GM19238 (cell line): ENCODE measurements around the gene ZFP64.
"Not testable (repeated sequence)": the region's sequence is repeated elsewhere in the genome, so short reads cannot be mapped to it uniquely, and the experiment has no call there.

Source experiments
- DNase-seq: peaks from one replicate; pipeline ENCODE4 v3.0.0; 2011; ENCODE audit warnings: low spot score; ENCODE audit not compliant: insufficient read length

ZFP64 gene

DNA sequence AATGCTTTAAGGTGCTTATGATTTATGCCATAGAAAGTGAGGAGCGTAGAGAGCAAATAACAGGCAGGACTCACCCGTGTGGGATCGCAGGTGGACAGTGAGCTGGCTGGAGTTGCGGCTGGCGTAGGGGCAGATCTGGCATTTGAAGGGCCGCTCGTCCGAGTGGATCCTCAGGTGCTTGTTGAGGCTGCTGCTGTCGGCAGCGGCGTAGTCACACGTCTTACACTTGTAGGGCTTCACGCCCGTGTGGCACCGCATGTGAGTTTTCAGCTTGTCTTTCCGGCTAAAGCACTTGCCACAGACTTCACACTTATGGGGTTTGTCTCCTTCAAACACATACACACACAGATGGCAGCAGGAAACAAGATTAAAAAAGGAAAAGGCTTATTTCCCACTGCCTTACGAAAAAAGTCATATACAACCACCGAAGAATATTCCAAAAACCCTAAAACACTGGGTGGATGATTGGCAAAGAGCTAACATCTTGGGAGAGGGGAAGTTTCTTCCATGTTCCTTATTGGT is 31.5 kb downstream of the ZFP64 start:
- no peak for DNase-seq

DNA sequence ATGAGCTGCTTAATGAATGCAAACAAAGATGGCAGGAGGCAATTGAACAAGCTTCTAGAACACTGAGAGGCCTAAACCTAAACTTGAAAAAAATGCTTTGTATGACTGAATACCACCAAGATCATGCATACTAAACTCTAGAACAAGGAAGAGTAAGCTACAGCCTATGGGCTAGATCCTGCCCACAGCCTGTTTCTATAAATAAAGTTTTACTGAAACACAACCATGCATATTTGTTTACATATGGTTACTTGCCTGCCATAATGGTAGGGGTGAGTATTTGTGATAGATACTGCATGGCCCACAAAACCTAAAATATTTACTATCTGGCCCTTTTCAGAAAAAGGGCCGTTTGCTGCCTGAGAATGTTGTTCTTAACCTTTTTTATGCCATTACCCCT is 37.0 kb downstream of the ZFP64 start:
- DNase-seq, result no peak

- DNase-seq, result no peak
These were observed 37.7 kb downstream of the ZFP64 start for GRCh38 chr20:52153896-52154295.

DNA sequence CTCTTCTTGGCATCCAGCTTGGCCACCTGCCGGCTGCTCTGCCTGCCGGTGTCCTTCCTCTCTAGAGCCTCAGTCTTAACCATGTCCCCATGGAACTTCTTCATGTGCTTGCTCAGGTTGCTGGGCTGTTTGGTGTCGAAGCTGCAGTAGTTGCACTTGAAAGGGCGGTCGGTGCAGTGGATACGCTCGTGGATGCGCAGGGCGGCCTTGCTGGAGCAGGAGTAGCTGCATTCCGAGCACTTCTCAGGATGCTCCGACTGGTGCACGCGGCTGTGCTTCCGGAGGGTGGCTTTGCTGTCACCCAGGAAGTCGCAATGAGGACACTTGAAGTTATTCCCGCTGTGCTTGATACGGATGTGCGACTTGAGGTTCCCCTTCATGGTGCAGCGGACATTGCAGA is 38.7 kb downstream of the ZFP64 start:
- DNase-seq, result no peak

GRCh38 chr20:52152416-52152815 is 39.2 kb downstream of the ZFP64 start:
- no peak for DNase-seq

DNA sequence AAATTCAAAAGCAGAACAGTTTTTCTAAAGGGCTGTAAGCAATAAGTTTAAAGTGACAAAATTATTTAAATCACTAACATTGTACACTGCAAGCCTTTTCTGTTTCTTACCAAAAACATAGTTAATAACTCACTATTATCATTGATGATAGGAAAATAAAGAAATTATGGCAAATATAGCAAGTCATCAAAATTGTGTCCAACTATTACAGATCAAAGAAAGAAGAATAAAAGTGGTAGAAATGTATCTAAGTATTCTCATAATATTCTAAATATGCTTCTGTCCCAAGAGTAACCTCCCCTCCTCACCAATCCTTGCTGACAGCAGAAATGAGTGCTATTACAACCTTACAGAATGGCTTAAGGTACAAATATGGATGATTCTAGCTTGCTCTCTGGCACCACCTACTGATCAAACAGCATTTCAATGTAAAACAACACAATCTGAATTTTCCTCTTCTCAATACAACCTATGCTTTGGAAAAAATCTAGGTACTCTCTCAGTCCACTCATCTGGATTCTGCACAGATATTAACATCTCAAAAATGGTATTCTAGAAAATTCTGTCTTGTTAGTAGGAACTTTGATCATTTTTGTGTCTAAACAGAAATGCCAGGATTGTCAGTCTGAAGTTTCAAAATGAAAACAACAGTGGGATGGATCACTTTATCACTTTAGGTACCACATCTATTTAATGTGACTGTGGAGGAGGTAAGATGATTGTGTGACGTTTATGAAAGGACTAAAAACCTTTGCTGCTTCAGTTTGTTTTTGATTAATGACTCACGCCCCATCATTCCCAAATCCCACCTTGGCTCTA is 40.9 kb downstream of the ZFP64 start:
- no peak for DNase-seq

DNA sequence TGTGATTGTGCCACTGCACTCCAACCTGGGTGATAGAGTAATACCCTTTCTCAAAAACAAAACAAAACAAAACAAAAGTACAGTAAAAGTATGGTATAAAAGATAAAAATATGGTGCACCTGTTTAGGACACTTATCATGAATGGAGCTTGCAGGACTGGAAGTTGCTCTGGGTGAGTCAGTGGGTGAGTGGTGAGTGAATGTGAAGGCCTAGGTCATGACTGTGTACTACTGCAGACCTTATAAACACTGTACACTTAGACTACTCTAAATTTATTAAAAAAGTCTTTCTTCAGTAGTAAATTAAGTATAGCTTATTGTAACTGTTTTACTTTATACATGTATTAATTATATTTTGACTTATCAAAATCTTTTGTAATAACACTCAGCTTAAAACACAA is 46.0 kb downstream of the ZFP64 start:
- no peak for DNase-seq

- no peak for DNase-seq
These were observed 48.3 kb downstream of the ZFP64 start for GRCh38 chr20:52143277-52143676.

DNA sequence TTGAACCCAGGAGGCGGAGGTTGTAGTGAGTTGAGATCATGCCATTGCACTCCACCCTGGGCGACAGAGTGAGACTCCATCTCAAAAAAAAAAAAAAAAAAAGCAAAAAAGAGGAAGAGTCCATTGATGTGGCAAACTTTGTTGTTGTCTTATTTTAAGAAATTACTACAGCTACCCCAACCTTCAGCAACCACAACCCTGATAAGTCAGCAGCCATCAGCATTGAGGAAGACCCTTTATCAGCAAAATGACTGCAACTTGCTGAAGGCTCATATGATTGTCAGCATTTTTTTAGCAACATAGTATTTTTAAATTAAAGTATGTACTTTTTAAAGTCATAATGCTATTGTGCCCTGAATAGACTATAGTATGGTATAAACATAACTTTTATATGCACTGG is 48.8 kb downstream of the ZFP64 start:
- no peak for DNase-seq

GRCh38 chr20:52139986-52140385 is 51.6 kb downstream of the ZFP64 start:
- DNase-seq, result no peak

GRCh38 chr20:52137850-52138249 is 53.7 kb downstream of the ZFP64 start:
- no peak for DNase-seq

DNA sequence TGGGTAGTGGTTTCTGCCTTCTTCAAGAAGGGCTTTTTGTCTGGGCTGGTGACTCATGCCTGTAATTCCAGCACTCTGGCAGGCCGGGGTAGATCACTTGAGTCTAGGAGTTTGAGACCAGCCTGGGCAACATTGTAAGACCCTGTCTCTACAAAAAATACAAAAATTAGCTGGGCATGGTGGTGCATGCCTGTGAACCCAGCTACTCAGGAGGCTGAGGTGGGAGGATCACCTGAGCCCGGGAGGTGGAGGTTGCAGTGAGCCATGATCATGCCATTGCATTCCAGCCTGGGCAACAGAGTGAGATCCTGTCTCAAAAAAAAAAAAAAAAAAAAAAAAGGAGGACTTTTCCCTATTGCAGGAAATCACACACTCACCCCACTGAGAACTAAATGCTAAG is 57.9 kb downstream of the ZFP64 start:
- DNase-seq, result not testable (repeated sequence)

- no peak for DNase-seq
These were observed 59.2 kb downstream of the ZFP64 start for GRCh38 chr20:52132337-52132736.

DNA sequence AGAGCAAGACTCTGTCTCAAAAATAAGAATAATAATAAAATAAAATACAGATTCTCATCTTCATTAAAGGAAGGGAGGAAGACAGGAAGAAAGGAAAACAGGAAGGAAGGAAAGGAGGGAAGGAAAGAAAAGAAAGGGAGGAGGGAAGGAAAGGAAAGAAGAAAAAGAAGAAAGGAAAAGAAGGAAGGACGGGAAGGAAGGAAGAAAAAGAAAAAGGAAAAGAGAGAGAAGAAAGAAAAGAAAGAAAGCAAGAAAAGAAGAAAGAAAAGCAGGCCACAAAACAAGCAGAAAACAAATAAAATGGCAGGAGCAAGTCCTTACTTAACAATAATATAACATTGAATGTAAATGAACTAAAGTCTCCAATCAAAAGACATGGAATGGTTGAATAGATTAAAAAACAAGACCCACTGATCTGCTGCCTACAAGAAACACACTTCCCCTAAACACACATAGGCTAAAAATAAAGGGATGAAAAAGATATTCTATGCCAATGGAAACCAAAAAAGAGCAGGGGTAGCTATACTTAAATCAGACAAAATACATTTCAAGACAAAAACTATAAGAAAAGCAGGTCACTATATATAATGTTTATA is 60.4 kb downstream of the ZFP64 start:
- no peak for DNase-seq

- no peak for DNase-seq
These were observed 61.2 kb downstream of the ZFP64 start for GRCh38 chr20:52130406-52130805.

DNA sequence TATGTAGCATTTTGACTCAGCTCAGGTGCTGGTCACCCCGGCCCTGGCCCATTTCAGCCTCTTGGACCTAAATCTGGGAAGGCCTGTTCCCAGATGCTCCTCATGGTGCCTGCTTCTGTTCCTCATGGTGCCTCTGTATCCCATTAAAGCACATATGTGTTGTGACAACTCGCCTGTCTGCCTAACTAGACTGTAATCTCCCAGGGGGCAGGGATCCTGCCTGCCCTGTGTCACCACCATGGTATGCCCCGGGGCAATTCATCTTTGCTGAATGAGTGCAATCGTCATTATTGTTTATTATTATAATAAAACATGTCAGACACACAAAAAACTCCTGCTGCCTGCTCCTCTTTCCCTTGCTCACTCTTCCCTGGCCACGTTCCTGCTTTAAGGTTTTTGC is 62.0 kb downstream of the ZFP64 start:
- no peak for DNase-seq

- DNase-seq, result no peak
These were observed 64.3 kb downstream of the ZFP64 start for GRCh38 chr20:52127309-52127708.

DNA sequence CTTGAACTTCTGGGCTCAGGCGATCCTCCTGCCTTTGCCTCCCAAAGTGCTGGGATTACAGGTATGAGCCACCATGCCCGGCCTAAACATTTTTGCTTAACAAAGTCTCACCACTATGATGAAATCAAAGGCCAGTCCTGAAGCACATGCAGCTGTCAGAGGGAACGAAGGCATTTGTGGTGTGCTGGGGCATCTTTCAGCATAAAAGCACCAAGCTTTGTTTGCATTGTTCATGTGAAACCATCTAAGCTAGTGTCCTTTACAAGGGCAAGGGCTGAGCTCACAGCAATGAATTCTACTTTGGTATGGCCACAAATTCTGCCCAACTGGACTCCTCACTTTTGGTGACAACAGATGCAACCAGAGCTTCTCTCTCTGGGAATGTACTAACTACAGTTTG is 66.8 kb downstream of the ZFP64 start:
- DNase-seq, result no peak

DNA sequence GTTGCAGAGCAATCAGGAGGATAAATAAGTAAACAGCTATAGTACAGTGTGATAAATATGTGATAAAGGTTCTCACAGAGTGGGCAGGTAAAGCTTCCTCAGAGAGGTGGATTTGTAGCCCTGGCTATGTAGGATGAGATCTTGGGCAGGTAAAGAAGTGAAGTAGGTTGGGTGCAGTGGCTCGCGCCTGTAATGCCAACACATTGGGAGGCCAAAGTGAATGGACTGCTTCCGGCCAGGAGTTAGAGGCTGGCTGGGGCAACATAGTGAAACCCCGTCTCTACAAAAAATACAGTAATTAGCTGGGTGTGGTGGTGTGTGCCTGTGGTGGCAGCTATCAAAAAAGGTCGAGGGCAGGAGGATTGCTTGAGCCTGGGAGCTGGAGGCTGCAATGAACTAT is 72.9 kb downstream of the ZFP64 start:
- no peak for DNase-seq

DNA sequence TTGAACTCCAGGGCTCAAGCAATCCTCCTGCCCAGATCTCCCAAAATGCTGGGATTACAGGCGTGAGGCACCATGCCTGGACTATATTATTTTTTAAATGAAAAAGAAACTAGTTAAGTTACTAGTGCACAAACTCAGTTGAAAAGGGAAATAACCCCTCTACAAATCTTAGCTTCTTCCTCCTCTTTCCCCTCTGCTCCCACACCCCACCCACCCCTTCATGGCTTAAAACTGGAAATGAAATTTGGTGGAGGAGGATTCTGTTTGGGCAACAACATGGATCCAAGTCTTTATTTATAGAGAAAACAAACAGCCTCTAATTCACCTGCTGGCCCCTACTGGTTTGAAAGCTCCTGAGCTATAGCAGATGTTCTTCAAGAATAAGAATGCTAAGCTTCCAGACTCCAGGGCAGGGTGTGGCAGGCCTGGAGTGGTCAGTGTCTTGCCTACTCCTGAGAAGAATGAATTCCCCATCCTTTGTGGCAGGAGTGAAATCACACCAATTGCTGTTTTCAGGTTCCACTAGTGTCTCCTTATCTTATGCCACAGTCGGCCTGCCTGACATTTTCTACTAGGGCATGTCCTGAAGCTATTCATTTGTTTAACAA is 73.5 kb downstream of the ZFP64 start:
- no peak for DNase-seq

DNA sequence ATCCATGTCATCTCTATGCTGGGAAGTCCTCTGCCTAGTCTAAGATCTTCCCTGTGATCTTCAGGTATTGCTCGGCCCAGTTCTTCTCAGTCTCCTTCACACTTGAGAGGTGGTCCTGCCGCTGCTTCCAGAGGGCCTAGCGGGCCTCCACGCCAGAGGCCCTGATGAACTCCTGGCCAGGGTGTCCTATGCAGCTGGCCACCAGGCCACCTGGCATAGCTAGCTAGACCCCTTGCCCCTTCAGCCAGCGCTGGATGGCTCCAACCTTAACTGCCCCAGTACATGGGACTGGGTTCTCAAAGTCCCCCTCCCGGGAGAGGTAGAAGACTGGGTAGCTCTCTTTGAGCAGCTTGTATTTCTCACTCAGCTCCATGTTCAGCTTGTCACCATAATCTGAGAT is 81.1 kb downstream of the ZFP64 start:
- no peak for DNase-seq
